Measurements from ENCODE around the gene CYB5R4.

DNA sequence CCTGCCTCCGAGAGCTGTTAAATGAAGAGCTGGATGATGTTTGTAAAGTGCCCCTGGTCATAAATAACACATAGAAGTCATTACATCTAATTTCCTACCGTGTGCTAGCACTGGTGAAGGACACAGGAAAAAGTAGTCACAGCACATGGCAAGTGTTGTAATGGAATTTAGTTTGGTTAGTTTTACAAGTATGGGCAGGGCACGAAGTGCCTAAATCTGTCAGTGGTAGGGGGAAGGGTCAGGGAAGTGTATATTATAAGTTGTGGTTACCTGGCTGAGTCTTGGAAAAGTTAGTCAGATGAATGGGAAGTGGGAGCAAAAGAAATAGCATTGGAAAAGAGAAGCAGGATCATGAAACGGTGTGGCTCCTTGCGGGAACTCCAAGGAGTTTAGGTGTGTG, 4.7 kb upstream of the CYB5R4 start:
- TF ChIP-seq, protein P1, sequence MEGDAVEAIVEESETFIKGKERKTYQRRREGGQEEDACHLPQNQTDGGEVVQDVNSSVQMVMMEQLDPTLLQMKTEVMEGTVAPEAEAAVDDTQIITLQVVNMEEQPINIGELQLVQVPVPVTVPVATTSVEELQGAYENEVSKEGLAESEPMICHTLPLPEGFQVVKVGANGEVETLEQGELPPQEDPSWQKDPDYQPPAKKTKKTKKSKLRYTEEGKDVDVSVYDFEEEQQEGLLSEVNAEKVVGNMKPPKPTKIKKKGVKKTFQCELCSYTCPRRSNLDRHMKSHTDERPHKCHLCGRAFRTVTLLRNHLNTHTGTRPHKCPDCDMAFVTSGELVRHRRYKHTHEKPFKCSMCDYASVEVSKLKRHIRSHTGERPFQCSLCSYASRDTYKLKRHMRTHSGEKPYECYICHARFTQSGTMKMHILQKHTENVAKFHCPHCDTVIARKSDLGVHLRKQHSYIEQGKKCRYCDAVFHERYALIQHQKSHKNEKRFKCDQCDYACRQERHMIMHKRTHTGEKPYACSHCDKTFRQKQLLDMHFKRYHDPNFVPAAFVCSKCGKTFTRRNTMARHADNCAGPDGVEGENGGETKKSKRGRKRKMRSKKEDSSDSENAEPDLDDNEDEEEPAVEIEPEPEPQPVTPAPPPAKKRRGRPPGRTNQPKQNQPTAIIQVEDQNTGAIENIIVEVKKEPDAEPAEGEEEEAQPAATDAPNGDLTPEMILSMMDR (IDR thresholded peaks at IDR 0.05 in 8 of 11, conservative IDR thresholded peaks at IDR 0.05 in 3 of 11) = no peak
- TF ChIP-seq POLR2A (IDR thresholded peaks at IDR 0.05) = no peak
